Panc1 (cell line): ENCODE measurements around the gene MPPED1. TPM values are rescaled to one million over a fixed set of nuclear protein-coding genes. Genes with fewer than 3 reads are reported as not detected.

Source experiments
- ATAC-seq: fragments of 200-7000 bp; cut with Tn5 transposase; 2 replicates; pipeline ENCODE4 v1.9.1; 2020; ENCODE audit warnings: mild to moderate bottlenecking, moderate library complexity
- BruUV-seq: library from RNA; stranded (reverse); fragments of 400-500 nt; replicated peaks from 2 replicates; lab custom pipeline; 2021; lab: Mats Ljungman, UMichigan
- CTCF ChIA-PET: fragments of 300-600 bp; sonication (Branson Sonifier 250); formaldehyde crosslinking; loops from one replicate; lab custom pipeline; 2022; ENCODE audit warnings: antibody characterized with exemption; lab: Charles Lee
- POLR2A ChIA-PET: fragments of 300-600 bp; sonication (Branson Sonifier 250); formaldehyde crosslinking; loops from one replicate; lab custom pipeline; 2022; ENCODE audit warnings: antibody characterized with exemption; lab: Charles Lee
- DNase-seq: peaks from one replicate; pipeline ENCODE4 v3.0.0-alpha.2; 2010; ENCODE audit warnings: low read depth, low spot score
- H3K27ac ChIP-seq: 2 replicates; pipeline ENCODE4 v1.5.1; 2011; ENCODE audit warnings: mild to moderate bottlenecking, low read length, inconsistent platforms
- H3K27me3 ChIP-seq: fragments of 200-500 bp; sonication (Bioruptor generic); 2 replicates; pipeline ENCODE4 v1.6.0; 2014; ENCODE audit warnings: low read length, inconsistent platforms; ENCODE audit not compliant: control insufficient read depth, insufficient read depth
- H3K36me3 ChIP-seq: fragments of 200-500 bp; sonication (Bioruptor generic); 2 replicates; pipeline ENCODE4 v1.5.1; 2014; ENCODE audit warnings: inconsistent platforms, mild to moderate bottlenecking, low read length, moderate library complexity; ENCODE audit not compliant: control insufficient read depth, insufficient read depth
- H3K4me1 ChIP-seq: 2 replicates; pipeline ENCODE4 v1.5.1; 2011; ENCODE audit warnings: inconsistent platforms, mild to moderate bottlenecking, low read length, moderate library complexity; ENCODE audit not compliant: control insufficient read depth, insufficient read depth
- H3K4me3 ChIP-seq, 2 experiments: 2 replicates each; pipeline ENCODE4 v1.5.1; 2011 to 2012; ENCODE audit warnings: low read depth in 2 of 2, low read length in 2 of 2, mild to moderate bottlenecking in 2 of 2, inconsistent platforms in 1 of 2, moderate library complexity in 1 of 2
- H3K9me3 ChIP-seq: fragments of 200-500 bp; sonication (Bioruptor generic); 2 replicates; pipeline ENCODE4 v1.5.1; 2014; ENCODE audit warnings: low read depth, mild to moderate bottlenecking, inconsistent platforms, low read length, moderate library complexity; ENCODE audit not compliant: control insufficient read depth, insufficient read depth
- CTCF ChIP-seq: fragments of 450-650 bp; IDR thresholded peaks from 2 replicates; pipeline ENCODE4 v1.5.1; 2017; ENCODE audit warnings: mild to moderate bottlenecking
- POLR2AphosphoS5 ChIP-seq: IDR thresholded peaks from 2 replicates; pipeline ENCODE4 v1.6.1; 2012; ENCODE audit warnings: mild to moderate bottlenecking, low read depth, low read length, moderate library complexity
- SIN3A ChIP-seq: IDR thresholded peaks from 2 replicates; pipeline ENCODE4 v1.6.1; 2012; ENCODE audit warnings: low read depth, mild to moderate bottlenecking, low read length, moderate library complexity, borderline replicate concordance; ENCODE audit not compliant: insufficient read depth
- TCF7L2 ChIP-seq: IDR thresholded peaks from 2 replicates; pipeline ENCODE4 v1.6.1; 2011; ENCODE audit warnings: mild to moderate bottlenecking, low read depth, low read length, inconsistent platforms
- in situ Hi-C: cut with HindIII; loops from 2 replicates; pipeline ENCODE4 v1.10.0; 2016; ENCODE audit warnings: low sequenced_read_pairs, low pct_unique_long_range_greater_than_20kb
- intact Hi-C: fragments of 100-400 bp; cut with micrococcal nuclease; formaldehyde crosslinking; loops from one replicate; pipeline ENCODE4 v1.10.0; 2022; ENCODE audit not compliant: unreplicated experiment
- total RNA-seq: library from RNA; stranded (reverse); gene quantifications from one replicate; pipeline ENCODE4 v1.2.1, GENCODE V29; 2021; ENCODE audit not compliant: unreplicated experiment
- TF ChIP-seq, protein P1 (sequence below), 2 experiments: IDR thresholded peaks; 2 replicates each; pipeline ENCODE4 v1.6.1; 2011 to 2012; ENCODE audit warnings: low read depth in 2 of 2, control low read depth in 1 of 2, low read length in 1 of 2, mild to moderate bottlenecking in 1 of 2, moderate library complexity in 1 of 2; ENCODE audit not compliant: insufficient read depth in 1 of 2

Gene MPPED1
- total RNA-seq, 1 experiment from 2014 or later = not detected

- DNase-seq (no peak), ATAC-seq (no peak)
- Histone ChIP-seq H3K36me3 (no peaks in the 10 kb centered on the region), H3K4me1 (no peaks in the 10 kb centered on the region; the same call in 1 of the 2 replicates), H3K9me3 (no peaks in the 10 kb centered on the region), H3K27ac (no peak overlapping the region), H3K4me3 (no peak overlapping the region), H3K27me3 (no peaks in the 10 kb centered on the region; the same call in 1 of the 2 replicates)
- in situ Hi-C loops = no loop called here
- POLR2A ChIA-PET = no interaction called here
- intact Hi-C loops = no loop called here
- CTCF ChIA-PET = no interaction called here
- TF ChIP-seq CTCF (no peak), SIN3A (no peak), POLR2AphosphoS5 (no peak), TCF7L2 (no peak)
- TF ChIP-seq, protein P1, sequence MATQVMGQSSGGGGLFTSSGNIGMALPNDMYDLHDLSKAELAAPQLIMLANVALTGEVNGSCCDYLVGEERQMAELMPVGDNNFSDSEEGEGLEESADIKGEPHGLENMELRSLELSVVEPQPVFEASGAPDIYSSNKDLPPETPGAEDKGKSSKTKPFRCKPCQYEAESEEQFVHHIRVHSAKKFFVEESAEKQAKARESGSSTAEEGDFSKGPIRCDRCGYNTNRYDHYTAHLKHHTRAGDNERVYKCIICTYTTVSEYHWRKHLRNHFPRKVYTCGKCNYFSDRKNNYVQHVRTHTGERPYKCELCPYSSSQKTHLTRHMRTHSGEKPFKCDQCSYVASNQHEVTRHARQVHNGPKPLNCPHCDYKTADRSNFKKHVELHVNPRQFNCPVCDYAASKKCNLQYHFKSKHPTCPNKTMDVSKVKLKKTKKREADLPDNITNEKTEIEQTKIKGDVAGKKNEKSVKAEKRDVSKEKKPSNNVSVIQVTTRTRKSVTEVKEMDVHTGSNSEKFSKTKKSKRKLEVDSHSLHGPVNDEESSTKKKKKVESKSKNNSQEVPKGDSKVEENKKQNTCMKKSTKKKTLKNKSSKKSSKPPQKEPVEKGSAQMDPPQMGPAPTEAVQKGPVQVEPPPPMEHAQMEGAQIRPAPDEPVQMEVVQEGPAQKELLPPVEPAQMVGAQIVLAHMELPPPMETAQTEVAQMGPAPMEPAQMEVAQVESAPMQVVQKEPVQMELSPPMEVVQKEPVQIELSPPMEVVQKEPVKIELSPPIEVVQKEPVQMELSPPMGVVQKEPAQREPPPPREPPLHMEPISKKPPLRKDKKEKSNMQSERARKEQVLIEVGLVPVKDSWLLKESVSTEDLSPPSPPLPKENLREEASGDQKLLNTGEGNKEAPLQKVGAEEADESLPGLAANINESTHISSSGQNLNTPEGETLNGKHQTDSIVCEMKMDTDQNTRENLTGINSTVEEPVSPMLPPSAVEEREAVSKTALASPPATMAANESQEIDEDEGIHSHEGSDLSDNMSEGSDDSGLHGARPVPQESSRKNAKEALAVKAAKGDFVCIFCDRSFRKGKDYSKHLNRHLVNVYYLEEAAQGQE (IDR thresholded peaks at IDR 0.05; ENCODE audit: insufficient read depth in 1 of 2, low read depth in 2 of 2, low read length in 1 of 2) = no peak
- no TSS peak for BruUV-seq
Measured at GRCh38 chr22:43434928-43435311, 23.1 kb downstream of the MPPED1 start.

DNA sequence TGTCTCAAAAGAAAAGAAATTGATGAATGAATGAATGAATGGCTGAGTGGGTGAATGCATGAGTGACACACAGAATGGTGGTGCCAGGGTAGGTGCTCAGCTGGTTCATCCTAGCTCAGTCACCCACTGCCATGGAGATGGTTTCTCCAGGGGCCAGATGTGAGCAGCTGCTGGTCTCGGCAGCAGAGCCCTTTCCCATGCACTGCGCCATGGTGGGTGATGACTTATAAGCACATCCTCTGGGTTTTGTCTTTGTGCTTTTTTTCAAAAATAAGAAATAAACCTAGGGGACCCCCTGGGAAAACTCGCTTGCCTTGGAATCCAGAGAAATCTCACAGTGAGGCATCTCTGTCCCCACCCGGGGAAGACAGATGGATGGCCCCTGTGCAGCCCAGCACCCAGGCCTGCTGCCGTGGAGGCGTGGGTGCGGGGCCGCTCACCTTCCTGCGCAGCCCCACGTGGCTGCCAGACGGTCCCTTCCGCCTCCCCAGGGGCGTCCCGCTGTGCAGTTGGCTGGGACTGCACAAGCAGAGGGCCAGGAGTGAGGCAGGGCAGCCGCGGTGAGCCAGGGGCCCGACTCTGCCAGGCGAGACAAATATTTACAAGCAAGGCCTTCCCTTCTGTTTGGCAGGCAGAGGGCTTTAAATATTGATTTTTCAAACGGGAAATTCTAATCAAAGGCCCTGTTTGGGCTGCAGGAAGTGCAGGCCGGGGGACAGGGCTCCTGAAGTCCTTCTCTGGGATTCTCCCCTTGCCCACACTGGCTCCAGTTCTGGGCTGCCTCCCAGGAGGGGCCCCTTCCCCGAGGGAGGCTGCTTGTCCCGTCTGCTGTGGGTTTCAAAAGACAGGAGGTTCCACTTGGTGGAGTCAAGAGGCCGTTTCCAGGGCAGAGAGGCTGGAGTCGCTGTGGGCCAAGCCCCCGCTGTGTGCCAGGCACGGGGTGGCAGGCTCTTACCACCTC, 24.3 kb downstream of the MPPED1 start:
- intact Hi-C loops = no loop called here
- no peak for DNase-seq
- ChIA-PET POLR2A (no interaction called here), CTCF (no interaction called here)
- no peaks in the 10 kb centered on the region for H3K9me3 ChIP-seq
- in situ Hi-C loops = no loop called here
- H3K36me3 ChIP-seq = no peaks in the 10 kb centered on the region
- no peak overlapping the region for H3K4me3 ChIP-seq
- no peak for TF ChIP-seq SIN3A
- no peak for TF ChIP-seq POLR2AphosphoS5
- TF ChIP-seq, protein P1 (IDR thresholded peaks at IDR 0.05; ENCODE audit: insufficient read depth in 1 of 2, low read depth in 2 of 2, low read length in 1 of 2) = no peak
- TF ChIP-seq CTCF = no peak
- no peak for TF ChIP-seq TCF7L2
- no TSS peak for BruUV-seq
- H3K27ac ChIP-seq = 0 out of 2 replicates have a peak overlapping the region, but pooled peaks have one; percentile 39
- no peaks in the 10 kb centered on the region for H3K27me3 ChIP-seq
- no peaks in the 10 kb centered on the region; the same call in 1 of the 2 replicates for H3K4me1 ChIP-seq
- peak; percentile 58 for ATAC-seq
